DMS114 treated with DMSO at 0.1 percent for 48 hours (cell line): ENCODE results near the gene PLAGL1.
"Not testable (repeated sequence)": the region's sequence is repeated elsewhere in the genome, so short reads cannot be mapped to it uniquely, and the experiment has no call there.

ENCODE experiments used
- DNase-seq: peaks from one replicate; lab custom pipeline; 2025; ENCODE audit not compliant: unreplicated experiment; lab: John Stamatoyannopoulos, UW

The PLAGL1 gene

DNA sequence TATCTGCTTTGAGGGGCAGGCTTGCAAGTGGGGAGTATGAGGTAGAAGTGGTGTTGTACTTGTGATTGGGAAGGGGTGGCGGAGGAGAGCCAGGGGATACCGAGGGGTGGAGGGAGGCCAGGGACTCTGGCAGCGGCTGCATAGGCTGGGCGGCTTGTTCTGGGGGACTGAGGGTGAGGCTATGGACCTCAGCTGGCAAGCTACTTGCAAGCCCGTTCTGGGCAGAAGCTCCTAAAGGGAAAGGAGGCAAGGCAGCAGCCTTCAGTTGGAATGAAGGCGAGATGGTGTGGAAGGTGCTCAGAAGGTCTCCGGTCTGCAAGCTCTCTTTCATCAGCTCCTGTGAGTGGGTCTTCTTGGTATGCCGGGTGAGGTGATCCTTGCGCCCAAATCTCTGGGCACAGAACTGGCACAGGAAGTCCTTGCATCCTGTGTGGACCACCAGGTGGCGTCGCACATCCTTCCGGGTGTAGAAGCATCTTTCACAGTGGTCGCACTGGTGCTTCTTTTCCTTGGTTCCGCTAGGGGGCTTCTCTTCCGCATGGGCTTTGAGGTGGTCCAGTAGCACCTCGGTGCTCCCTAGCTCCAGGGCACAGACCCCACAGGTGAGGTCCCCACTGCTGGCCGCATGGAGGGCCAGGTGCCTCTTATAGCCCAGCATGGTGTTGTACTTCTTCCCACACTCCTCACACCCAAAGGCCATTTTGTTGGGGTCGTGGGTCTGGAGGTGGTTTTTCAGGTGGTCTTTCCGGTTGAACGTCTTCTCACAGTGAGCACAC is 66.0 kb downstream of the PLAGL1 start:
- DNase-seq: no peak

DNA sequence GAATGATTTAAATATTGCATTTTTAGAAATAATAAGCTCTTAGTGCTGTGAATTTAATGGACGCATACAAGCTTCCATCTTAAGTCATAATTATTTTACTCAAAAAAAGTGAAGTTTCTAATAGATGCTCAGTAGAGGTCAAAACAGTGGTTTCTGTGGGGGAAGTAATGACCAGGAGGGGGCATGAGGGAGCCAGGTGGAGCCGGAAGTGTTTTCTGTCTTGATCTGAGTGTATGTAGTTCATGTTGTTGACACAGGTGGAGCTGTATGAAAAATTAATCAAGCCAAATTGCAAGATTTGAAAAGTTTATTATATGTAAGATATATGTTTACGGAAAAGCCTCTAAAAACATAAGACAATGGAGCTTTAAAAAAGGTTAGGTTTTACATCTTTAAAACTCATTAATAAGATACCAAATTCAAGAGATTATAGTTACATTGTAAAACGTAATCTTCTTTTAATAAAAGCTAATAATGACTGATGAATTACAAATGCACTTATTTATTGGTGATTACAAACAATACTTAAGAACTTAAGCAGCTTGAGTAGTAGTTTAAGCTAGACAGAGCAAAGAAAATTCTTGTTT is 68.0 kb downstream of the PLAGL1 start:
- peak; percentile 2 for DNase-seq

DNA sequence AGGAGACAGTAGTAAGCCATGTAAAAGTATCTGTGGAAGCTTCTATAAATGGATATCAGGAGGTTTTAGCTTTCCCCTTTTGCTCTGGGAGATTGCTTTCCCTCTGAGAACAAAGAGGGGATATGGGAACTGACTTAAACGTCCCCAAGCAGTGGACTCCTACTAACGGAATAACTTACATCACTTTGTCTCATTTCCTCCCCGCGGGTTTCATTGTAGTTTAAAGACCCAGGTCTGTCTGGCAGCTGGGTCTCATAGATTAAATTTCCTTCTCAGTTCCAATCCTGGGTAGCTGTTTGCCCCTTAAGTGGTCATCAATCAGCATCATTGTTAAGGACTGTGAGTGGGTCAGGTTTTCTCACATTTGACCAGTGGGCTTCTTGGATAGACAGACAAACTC is 68.7 kb downstream of the PLAGL1 start:
- no peak for DNase-seq

DNA sequence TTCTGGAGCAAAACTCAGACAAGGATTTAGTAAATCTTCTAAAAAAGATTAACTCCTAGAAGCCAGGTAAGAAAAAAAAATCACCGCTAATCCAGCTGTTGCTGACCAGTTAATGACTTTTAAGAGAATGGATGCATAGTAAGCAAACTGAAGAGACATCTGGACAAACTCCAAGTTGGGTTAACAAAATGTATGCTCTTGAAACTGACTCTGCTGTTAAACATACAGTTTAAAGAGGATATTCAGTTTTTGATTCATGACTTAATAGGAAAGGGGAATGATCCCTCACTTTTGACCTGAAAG is 70.4 kb downstream of the PLAGL1 start:
- no peak for DNase-seq

DNA sequence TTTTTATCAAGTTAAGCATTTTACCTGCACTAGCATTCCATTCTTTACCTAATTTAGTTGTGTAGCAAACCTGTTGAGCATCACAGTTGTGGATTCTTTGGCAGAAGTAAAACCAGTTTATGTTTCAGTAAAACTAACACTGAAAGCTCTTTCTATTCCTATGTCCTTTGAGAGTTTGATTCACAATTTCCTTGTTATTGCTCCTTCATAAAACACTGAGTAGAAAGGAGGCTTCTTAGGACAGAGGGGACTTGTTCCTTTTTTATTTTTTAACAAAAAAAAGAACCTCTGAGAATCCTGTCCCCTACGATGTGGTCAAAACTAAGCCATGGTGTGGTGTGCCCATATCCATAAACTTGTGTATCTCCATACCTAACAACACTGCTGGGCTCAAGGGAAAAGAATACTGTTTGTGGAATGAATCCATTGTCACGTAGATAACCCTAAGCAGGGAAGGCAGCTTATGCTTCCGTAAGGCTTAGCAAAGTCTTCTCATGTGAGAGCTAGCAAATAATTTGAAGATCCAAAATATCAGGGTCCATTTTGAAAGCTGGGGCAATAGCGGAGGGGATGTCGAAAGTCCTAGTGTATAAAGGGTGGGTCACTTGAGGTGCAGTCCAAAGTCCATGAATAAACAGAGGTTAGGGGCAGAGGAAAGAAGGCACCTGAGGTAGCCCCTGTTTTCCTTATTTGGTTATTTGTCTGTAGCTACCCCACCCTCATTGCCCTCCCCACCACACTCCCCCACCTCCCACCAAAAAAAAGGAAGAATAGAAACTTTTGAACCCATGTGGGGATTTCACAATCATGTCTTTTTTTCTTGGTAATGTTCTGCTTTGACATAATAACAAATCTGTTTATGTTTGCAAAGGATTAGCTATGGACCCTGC is 71.0 kb downstream of the PLAGL1 start:
- DNase-seq: no peak

DNA sequence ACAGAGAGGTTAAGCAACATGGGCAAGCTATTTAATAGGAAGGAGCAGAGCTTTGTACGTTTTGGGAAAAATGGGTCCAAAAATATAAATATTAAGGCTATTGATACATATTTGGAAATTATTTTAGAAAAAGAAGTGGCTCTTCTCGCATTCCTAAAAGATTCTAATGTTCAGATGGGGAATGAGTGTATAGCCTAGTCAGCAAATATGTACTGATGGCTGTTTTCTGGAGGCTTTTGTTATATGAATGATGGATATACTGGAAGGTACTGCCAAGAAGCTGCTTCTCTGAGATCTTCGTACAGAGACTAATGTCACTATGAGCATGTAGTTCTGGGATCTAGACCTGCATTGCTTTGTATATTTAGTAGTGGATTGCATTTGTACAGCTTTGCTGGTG is 71.7 kb downstream of the PLAGL1 start:
- DNase-seq: no peak

DNA sequence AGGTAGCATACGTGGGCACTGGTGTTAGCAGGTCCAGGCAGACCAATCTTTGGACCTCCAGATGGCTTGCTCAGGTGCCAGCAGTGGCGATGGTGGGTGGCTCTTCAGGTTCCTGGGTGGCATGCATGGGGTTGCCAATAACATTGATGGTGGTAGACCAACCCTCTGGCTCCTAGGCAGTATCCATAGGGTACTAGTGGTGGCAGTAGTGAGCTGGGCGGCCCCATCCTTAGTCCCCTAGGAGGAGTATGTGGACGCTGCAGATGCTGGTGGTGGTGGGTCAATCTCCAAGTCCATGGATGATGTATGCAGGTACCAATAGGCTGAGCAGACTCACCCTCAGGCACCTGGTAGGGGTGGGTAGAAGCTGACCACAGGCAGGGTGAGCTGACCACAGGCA is 73.2 kb downstream of the PLAGL1 start:
- DNase-seq: no peak

DNA sequence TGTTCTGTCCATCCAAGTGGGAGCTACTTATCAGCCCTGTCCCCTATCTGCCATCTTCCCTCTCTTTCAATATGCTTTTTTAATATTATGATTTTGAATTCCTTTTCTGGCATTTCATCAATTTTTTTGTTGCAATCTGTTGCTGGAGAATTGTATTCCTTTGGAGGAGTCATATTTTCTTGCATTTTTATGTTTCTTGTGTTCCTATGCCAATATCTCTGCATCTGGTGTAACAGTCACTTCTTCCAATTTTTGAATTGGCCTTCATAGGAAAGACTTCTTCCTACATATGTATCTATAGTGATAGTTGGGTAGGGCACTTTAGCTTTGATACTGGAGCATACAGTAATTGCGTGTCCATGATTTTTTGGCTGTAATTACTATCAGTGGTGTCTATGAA is 73.7 kb downstream of the PLAGL1 start:
- no peak for DNase-seq

DNA sequence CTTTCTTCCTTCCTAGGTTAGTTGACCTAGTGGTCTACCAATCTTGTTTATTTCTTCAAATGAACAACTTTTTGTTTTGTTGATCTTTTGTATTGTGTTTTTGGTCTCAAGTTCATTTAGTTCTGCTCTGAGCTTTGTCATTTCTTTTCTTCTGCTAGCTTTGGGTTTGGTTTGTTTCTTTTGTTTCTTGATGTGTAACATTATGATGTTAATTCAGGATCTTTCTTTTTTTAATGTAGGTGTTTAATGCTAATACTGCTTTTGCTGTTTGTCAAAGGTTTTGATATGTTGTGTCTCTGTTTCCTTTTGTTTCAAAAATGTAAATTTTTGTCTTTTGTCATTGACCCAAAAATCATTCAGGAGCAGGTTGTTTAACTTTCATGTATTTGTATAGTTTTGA is 78.1 kb downstream of the PLAGL1 start:
- no peak for DNase-seq

DNA sequence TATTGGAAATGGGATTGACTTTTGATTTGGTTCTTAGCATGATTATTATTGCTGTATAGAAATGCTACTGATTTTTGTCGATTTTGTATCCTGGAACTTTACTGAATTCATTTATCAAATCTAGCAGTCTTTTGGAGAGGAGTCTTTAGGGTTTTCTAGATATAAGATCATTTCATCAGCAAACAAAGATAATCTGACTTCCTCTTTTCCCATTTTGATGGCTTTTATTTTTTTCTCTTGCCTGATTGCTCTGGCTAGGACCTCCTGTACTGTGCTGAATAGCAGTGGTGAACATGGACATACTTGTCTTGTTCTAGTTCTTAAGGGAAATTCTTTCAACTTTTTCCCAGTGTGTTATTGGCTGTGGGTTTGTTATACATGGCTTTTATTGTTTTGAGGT is 79.2 kb downstream of the PLAGL1 start:
- DNase-seq: no peak

DNA sequence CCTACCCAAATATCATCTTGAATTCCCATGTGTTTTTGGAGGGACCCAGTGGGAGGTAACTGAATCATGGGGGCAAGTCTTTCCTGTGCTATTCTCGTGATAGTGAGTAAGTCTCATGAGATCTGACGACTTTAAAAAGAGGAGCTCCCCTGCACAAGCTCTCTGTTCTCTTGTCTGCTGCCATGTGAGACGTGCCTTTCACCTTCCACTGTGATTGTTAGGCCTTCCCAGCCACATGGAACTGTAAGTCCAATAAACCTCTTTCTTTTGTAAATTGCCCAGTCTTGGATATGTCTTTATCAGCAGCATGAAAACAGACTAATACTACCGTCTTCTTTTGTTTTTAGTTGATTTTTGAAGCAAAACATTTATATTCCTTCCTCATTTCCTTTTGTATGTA is 91.0 kb downstream of the PLAGL1 start:
- DNase-seq: not testable (repeated sequence)

DNA sequence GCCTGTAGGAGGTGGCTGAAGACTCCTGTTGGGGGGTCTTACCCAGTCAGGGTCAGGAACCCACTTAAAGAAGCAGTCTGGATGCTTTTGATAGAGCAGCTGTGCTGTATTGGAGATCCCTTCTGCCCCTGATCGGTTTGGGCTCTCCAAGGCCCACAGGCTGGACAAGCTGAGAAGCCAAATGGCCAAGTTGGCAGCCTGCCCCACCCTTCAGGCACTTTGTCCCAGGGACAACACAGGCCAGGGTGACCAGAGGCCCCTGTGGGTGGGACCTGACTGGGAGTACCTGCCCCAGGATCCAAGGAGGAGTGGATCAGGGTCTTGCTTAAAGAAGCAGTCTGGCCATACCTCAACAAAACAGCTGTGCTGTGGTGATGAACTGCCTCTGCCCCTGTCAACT is 95.4 kb downstream of the PLAGL1 start:
- no peak for DNase-seq

DNA sequence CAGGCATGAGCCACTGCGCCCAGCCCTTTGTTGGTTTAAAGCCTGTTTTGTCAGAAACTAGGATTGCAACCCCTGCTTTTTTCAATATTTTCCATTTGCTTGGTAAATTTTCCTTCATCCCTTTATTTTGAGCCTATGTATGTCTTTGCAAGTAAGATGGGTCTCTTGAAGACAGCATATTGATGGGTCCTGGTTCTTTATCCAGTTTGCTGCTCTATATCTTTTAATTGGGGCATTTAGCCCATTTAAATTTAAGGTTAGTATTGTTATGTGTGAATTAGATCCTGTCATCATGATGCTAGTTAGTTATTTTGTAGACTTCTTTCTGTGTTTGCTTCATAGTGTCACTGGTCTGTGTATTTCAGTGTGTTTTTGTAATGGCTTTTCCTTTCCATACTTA is 97.0 kb downstream of the PLAGL1 start:
- no peak for DNase-seq

DNA sequence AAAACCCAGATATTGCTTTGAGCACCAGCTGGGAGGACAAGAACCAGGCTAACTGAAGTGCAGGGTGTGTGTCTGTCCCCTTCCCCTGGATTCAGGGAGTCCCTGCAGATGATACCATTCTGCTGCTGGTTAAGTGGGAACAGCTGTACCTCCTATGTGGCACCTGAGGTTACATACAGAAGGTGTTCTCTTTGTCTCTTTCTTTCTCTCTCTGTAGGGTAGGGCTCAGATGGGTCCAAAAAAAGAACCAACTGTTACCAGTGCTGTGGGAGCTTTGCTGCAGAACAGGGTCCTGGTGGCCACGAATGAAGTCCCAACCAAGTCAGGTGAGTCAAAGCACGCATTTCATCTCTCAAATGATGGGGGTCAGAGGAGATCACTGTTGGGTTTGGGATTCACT is 105.2 kb downstream of the PLAGL1 start:
- no peak for DNase-seq

DNA sequence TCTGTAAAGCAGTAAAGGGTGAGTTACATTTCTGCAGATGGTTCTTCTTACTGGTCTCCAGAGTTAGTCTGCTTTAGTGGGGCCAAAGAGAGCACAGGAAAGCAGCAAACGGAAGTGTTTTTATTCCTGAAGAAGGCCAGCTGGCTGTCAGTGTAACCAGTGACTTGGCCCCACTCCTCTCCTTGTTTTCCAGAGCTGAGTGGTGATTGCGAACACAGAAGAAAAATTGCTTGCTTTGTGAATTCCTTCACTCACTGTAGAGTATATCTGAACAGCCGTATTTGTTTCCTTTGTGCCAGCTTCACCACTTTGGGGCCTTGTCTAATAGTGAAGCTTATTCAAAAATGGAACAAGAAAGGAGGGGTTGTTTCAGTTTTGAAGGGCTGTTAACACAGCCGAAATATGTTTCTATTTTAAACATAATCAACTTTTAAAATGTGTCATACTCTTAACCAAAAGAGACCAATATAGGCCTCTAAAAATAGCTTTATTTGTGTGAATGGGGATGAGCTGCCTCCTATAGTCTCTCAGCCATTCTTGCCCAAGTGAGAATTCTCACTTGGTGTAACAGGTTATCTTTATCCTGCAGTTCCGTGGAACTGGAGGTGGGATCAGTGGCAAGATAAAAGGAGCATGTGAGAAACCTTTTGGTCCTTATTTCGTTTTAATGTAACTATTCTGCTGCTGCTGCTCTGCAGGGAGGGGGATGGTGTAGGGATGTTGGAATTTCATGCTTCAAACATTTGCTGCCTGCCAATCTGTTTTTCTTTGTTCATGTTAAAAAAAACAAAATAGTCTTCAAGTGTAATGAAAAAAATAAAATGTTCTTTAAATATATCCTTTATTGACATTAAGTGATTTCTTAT is 105.9 kb downstream of the PLAGL1 start:
- no peak for DNase-seq

DNA sequence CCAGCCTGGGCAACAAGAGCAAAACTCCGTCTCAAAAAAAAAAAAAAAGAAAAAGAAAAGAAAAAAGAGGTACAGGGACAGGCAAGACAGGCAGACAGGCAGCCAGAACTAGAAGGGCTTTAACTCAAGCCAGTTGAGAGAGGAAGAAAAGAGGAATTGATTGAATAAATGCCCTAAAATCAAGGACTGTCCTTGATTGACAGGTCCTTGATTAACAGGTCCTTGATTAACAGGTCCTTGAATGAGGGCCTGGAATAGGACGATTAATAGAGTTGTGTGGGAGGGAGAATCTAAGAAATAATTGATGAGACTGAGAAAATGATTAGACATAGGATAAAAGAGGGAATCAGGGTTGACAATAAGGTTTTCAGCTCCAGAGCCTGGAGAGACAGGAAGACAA is 107.7 kb downstream of the PLAGL1 start:
- no peak for DNase-seq

DNA sequence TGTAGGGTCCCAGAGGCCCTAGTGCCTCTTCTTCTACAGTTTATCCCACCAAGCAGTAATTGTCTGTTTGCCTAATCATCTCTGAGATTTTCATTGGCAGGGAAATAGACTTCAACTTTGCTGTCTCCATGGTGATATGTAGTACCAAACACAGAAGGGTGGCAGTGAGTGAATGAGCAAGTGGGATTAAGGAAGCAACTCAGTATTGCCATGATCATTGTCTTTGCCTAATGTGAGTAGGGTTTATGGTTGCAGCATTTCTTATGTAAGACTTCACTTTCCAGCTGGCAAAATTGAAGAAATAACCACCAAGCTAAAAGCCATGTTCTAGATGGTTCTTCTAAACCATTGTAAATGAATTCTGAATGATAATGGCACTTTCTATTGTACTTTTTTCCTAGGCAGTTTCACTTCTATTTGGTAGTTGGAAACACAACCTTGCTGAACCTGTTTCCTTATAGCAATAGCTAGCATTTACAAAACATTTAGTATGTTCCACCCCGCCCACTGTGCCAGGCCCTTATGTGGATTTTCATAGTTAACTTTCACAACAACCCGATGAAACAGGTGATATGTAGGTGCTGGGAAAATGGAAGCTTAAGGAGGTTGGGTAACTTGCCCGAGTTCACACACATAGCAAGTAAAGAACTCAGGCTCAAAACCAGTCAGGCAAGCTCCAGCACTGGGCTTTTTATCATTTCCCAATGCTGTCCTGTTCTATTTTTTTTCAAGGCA is 111.8 kb downstream of the PLAGL1 start:
- DNase-seq: no peak

DNA sequence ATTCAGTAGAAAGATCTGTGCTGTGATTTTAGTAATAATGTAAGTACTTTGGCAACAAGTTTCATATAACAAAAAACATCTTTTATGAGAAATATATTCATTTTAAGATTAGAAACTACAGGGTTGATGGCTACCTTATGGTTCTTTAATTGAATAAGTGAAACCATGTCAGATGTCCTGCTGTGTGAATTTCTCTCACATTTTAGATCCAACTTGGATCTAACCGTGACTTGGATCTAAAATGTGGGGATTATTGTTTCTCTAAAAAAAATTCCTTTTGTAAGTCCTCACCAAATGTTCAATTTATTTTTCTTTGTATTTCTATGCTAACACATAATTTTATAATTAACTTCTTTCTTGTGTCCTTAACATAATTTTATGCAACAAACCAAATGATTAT is 113.4 kb downstream of the PLAGL1 start:
- no peak for DNase-seq
